OCI-LY3 (cell line): ENCODE results near the gene MRM2.

ENCODE experiments used
- CTCF ChIP-seq: fragments of 200-600, 300-600 bp; sonication (generic); IDR thresholded peaks from 2 replicates; pipeline ENCODE4 v1.5.1; 2014; ENCODE audit warnings: antibody characterized with exemption, low read length, low read depth
- EZH2phosphoT487 ChIP-seq: fragments of 200-600 bp; shearing (Covaris generic); IDR thresholded peaks from 2 replicates; pipeline ENCODE4 v1.6.1; 2018; ENCODE audit warnings: antibody characterized with exemption, mixed run types, low read depth

- no peak for TF ChIP-seq EZH2phosphoT487
- no peak for TF ChIP-seq CTCF
These were observed 30.1 kb downstream of the MRM2 start for GRCh38 chr7:2211926-2212325.
